DND-41 (cell line): ENCODE data around the gene SEMA6A.
"Not testable (repeated sequence)": the region's sequence is repeated elsewhere in the genome, so short reads cannot be mapped to it uniquely, and the experiment has no call there.

Experiments
- CTCF ChIP-seq: IDR thresholded peaks from 2 replicates; pipeline ENCODE4 v1.5.1; 2012; ENCODE audit warnings: borderline replicate concordance, low read length, moderate library complexity, mild to moderate bottlenecking; ENCODE audit not compliant: poor library complexity, severe bottlenecking; ENCODE audit errors: extremely low read depth
- EZH2 ChIP-seq: IDR thresholded peaks from 3 replicates; pipeline ENCODE4 v1.6.1; 2012; ENCODE audit warnings: borderline replicate concordance, low read depth, mild to moderate bottlenecking, moderate library complexity, low read length, inconsistent platforms; ENCODE audit not compliant: severe bottlenecking

DNA sequence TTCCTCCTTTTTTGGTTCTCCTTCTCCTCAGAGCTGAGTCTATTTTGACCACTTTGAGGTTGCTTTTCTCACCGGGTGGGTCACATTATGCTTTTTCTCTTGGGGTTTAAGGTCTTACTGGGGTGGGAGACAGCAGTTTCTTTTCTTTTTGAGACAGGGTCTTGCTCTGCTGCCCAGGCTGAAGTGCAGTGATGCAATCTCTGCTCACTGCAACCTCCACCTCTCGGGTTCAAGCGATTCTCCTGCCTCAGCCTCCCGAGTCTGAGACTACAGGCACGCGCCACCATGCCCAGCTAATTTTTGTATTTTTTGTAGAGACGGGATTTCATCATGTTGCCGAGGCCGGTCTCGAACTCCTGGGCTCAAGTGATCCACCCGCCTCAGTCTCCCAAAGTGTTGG lies 51.4 kb downstream of the SEMA6A start:
- TF ChIP-seq CTCF, EZH2: not testable (repeated sequence)
